ENCODE measurements around the gene SCN9A.

DNA sequence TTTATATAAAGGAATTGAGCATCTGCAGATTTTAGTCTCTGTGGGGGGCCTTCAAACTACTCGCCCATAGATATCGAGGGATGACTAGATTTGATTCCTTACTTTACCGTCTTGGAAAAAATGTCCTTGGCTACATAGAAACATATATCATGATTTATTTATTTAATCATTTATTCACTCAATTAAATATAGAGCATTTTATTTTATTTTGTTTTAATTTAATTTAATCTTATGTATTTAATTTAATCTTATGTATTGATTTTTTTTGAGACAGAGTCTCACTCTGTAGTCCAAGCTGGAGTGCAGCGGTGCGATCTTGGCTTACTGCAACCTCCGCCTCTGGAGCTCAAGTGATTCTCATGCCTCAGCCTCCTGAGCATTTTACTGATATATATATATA, 105.4 kb downstream of the SCN9A start:
- TF ChIP-seq, protein P1, sequence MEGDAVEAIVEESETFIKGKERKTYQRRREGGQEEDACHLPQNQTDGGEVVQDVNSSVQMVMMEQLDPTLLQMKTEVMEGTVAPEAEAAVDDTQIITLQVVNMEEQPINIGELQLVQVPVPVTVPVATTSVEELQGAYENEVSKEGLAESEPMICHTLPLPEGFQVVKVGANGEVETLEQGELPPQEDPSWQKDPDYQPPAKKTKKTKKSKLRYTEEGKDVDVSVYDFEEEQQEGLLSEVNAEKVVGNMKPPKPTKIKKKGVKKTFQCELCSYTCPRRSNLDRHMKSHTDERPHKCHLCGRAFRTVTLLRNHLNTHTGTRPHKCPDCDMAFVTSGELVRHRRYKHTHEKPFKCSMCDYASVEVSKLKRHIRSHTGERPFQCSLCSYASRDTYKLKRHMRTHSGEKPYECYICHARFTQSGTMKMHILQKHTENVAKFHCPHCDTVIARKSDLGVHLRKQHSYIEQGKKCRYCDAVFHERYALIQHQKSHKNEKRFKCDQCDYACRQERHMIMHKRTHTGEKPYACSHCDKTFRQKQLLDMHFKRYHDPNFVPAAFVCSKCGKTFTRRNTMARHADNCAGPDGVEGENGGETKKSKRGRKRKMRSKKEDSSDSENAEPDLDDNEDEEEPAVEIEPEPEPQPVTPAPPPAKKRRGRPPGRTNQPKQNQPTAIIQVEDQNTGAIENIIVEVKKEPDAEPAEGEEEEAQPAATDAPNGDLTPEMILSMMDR (IDR thresholded peaks at IDR 0.05; ENCODE audit: low read depth, low read length, poor library complexity, severe bottlenecking): no peak
- TF ChIP-seq EZH2phosphoT487 (IDR thresholded peaks at IDR 0.05; ENCODE audit: borderline replicate concordance, low read length): no peak
